Stimulated activated CD8-positive, alpha-beta memory T cell treated with anti-CD3 and anti-CD28 coated beads, Interleukin-15, amount 100 ng/mL, for 24 hours (primary cell): ENCODE measurements around the gene VAMP5.
"Not testable (repeated sequence)": the region's sequence is repeated elsewhere in the genome, so short reads cannot be mapped to it uniquely, and the experiment has no call there.

Source experiments
- DNase-seq: peaks from one replicate; pipeline ENCODE4 v3.0.0-alpha.2; 2020; ENCODE audit warnings: low read depth

Gene VAMP5

GRCh38 chr2:85550486-85550885 is 33.7 kb upstream of the VAMP5 start:
- DNase-seq: no peak

DNA sequence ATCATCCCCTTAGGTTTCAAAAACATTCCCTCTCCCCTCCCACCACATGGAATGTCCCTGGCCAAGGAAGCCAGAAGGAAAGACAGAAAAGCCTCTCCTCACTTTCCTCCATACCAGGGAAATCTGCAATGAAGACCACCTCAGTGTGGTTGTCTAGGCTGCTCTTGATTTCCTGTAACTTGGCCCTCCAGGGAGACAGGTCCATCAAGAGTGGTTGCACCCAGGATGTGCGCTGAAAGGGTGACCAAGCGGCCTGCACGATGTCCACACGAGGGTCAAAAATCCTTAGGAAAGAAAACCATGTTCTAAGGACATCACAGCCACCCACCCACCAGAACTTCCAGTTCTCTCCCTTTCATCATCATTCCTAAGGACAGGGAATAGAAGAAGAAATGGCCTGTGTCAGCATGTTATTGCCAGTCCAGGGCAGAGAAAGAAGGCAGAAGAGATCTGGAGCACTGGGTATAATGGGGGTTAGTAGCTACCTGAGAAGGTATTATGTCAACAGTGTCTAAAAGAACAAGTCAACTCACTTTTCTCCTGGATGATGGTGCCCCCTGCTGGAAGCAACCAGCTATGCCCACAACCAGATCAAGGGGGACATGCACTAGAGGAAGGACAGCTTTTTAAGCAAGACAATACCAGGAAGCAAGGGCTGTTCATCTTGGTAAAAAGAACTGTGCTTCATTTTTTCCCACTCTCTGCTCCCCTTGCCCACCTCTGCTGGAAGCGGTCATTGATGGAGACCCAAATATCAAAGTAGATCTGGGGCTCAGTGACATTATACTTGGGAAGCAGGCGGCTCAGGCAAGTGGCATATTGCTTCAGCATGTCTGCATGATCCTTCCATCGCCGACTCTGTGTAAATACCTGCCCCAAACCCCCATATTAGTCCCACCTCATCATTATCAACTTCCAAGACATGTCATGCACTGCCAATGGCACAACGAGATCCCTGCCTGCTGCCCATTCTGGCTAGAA is 32.2 kb upstream of the VAMP5 start:
- peak; percentile 55 for DNase-seq

DNA sequence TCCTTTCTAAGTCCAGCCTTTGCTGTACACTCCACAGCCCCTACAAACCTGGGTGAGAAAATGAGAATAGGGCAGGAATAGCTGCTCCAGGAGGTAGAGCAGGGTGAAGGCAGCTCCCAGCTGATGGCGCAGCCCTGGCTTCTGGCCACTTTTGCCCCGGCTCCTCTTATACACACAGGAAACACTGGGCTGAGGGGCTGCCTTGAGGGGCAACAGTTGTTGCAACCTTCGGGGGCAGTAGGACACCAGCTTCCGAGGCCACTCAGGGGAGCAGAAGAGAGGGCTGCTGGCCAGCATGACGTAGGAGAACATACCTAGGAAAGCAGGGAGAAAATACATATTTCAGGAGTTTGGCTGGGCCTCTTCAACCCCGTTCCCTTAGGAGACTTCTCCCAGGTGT is 31.0 kb upstream of the VAMP5 start:
- no peak for DNase-seq

- DNase-seq: no peak
Measured at GRCh38 chr2:85554980-85555612, 29.1 kb upstream of the VAMP5 start.

DNA sequence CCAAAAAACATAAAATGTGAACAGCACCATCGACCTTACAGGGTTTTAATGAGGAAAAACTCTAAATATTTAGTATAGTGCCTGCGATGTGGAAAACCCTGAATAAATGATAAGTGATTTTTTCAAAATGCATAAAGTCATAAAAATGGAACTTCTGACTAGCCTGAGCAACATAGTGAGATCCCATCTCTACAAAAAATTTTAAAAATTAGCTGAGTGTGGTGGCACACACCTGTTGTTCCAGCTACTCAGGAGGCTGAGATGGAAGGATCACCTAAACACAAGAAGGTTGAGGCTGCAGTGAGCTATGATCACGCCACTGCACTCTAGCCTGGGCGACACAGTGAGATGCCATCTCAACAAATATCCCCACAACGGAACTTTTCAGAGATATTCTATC is 27.1 kb upstream of the VAMP5 start:
- no peak for DNase-seq

DNA sequence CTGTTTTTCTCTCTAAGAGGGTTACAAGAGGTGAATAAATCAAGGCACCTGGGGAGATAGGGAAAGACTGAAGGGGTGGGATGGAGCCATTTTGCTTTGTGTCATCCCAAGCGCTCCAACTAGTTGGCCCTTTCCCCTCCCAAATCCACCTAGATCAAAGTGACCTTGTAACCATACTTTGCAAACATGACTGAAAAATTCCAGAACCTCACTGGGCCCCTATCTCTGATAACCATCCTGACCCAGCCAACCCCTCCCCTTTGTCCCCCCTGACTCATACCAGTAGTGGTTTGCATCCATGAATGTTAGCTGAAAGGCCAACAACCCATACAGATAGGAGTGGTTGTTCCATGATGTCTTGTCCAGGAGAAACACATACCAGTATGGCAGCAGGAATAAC is 26.1 kb upstream of the VAMP5 start:
- DNase-seq: no peak

DNA sequence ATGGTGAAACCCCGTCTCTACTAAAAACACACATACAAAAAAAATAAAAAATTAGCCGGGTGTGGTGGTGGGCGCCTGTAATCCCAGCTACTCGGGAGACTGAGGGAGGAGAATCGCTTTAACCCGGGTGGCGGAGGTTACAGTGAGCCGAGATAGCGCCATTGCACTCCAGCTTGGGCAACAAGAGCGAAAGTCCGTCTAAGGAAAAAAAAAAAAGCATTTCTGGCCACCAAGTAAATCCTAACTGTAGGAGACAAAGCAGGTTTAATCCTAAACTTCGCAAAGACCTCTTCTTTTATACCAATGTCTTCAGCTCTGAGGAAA is 23.9 kb upstream of the VAMP5 start:
- DNase-seq: not testable (repeated sequence)

GRCh38 chr2:85560812-85561279 is 23.4 kb upstream of the VAMP5 start:
- DNase-seq: no peak

DNA sequence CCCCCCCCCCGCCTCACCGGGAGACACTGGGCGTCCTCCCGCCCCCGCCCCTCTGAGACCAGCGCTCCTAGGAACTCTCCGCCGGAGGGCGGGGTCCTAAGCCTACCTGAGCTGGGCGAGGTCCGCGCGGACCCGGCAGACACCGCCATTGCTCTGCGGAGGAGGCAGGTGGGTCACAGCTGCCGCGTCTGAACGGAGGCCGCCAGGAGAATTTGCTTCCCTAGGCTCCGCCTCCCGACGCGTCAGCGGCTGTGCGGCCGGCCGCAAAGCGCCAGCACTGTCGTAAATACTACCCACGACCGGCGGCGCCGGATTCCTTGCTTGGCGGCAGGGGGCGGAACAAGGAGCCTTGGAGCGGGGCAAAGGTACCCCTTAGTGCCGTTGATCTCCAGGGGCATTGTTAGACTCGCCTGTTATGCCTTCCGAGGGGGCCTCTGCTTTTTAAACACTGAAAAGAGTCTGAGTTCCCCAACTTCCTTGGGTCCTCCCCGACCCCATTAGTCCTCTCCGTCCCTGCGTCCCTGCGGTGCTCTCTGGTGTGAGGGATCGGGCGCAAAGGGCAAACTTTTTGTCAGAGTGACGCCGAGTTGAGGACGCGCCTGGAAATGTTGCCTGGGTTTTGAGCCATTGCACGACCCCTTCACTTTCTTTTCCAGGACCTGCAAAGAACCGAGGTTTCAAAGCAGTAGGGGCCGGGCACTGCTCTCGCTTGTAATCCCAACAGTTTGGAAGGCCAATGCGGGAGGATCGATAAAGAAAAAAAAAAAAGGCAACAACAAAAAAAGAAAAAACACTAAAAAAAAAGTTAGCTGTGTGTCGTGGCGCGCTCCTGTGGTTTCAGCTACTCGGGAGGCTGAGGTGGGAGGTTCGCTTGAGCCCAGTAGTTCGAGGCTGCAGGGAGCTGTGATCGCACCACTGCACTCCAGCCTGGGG is 22.7 kb upstream of the VAMP5 start, which contains the start of gene GGCX:
TSS of gene GGCX (minus strand) at position 214 of the 933 bp plus-strand sequence. CDS start at position 149, 65 bp downstream.
- DNase-seq: peak; percentile 89

DNA sequence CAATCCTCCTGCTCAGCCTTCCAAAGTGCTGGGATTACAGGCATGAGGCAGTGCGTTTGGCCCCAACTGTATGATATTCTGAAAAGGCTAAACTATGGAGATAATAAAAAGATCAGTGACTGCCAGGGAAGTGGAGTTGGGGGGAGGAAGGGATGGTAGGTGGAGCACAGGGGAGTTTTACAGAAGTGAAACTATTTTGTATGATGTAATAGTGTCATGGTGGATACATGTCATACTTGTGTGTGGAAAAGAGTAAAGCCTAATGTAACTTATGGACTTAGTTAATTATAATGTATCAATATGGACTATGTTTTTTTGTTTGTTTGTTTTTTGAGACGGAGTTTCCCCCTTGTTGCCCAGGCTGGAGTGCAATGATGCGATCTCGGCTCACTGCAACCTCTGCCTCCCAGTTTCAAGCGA is 20.1 kb upstream of the VAMP5 start:
- DNase-seq: no peak

DNA sequence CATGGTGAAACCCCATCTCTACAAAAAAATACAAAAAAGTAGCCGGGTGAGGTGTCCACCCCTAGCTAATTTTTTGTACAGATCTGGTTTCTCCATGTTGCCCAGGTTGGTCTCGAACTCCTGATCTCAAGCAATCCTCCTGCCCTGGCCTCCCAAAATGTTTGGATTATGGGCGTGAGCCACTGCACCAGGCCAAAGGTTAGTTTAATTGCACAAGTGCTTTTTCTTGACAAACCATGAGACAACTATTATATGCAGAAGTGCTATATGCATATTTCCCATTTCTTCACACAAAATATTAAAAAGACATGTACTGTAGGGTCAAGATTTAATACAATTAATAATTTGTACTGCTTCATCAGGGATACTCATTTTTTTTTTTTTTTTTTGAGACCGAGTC is 18.0 kb upstream of the VAMP5 start:
- DNase-seq: no peak

GRCh38 chr2:85575739-85576138 is 8.5 kb upstream of the VAMP5 start:
- DNase-seq: no peak

DNA sequence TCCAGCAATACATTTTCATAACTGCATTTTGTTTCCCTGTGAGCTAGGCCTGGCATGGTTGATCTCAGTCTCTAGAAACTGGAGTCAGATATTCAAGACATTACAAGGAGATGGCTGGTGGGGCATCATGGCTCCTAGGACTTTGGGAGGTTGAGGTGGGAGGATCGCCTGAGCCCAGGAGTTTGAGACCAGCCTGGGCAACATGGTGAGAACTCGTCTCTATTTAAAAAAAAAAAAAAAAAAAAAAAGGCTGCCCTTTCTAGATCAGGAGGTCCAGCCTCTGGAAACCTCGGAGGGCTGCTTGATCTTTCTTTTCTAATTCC is 7.2 kb upstream of the VAMP5 start:
- no peak for DNase-seq

GRCh38 chr2:85577386-85578242 is 6.6 kb upstream of the VAMP5 start, which contains the start of gene VAMP8:
Gene VAMP8 (plus strand): TSS chr2:85577586. CDS start chr2:85577647, 61 bp downstream.
- no peak for DNase-seq

- DNase-seq: no peak
Measured at GRCh38 chr2:85578243-85579180, 5.7 kb upstream of the VAMP5 start.

- no peak for DNase-seq
Measured at GRCh38 chr2:85579266-85579935, 4.8 kb upstream of the VAMP5 start.

- DNase-seq: no peak
Measured at GRCh38 chr2:85580206-85580605, 4.0 kb upstream of the VAMP5 start.

DNA sequence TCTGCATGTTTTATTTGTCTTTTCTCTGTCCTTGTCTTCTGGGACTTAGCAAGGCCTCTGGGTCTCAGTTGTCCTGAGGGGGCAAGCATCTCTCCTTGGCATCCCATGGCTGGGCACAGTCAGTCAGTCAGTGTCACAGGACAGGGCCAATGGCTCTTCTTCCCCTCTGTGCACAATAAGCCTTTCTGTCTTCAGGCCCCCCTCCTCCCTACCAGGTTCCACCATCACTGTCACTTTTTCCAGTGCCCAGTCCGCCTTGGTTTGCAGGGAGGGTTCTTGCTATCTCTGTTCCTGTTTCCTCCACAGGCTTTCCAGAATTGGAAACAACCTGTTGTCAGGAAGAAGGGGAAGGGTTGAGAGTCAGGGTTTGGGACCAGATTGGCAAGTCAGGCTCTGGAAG is 1.7 kb upstream of the VAMP5 start:
- DNase-seq: no peak

DNA sequence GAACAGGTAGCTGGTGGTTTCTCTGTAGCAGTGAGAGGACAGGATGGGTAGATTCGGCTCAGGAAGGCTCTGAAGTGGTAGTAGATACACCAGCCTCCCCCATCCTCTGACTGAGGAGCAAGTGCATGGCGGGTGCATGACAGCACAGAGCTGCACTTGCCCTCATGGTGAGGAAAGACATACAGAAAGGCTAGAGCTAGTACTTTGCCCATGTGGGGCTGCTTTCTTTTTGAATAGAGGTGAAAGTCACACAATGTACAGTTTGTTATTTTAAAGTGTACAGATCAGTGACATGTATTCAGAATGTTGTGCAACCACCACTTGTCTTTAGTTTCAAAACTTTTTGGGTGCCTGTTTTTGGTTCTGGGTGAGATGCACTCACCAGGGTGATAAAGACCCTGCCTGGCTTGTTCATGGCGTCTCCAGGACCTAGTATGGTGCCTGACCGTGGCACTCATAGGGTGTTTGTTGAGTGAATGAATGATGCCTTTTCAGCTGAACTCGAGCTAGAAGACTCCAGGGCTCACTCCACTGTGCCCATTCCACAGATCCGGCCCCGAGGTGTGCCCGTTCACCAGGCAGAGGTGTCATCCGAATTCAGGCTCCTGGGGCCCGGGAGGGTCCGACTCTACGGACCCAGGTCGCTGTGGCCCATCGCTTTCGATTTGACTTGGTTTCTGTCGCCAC is 421 bp upstream of the VAMP5 start:
- DNase-seq: no peak
